ENCODE measurements around the gene ZMYM5.
A peak's percentile ranks its signal among the peaks of the same experiment; 100 is the strongest.
"Not testable (repeated sequence)": the region's sequence is repeated elsewhere in the genome, so short reads cannot be mapped to it uniquely, and the experiment has no call there.

The ZMYM5 gene

GRCh38 chr13:19822673-19823072 is 40.8 kb downstream of the ZMYM5 start:
- TF ChIP-seq CTCF (IDR thresholded peaks at IDR 0.05; ENCODE audit: low read depth, low read length, missing control alignments): no peak
- DNase-seq (ENCODE audit: extremely low read depth, low read depth): no peak
- no peak overlapping the region for H3K4me3 ChIP-seq (replicated peaks; ENCODE audit: low read depth, low read length)

GRCh38 chr13:19818223-19818842 is 45.1 kb downstream of the ZMYM5 start:
- TF ChIP-seq CTCF (IDR thresholded peaks at IDR 0.05; ENCODE audit: low read depth, low read length, missing control alignments): peak; percentile 70
- H3K4me3 ChIP-seq (replicated peaks; ENCODE audit: low read depth, low read length): no peak overlapping the region
- DNase-seq (ENCODE audit: extremely low read depth, low read depth): no peak

- DNase-seq (ENCODE audit: extremely low read depth, low read depth): no peak
- TF ChIP-seq CTCF (IDR thresholded peaks at IDR 0.05; ENCODE audit: low read depth, low read length, missing control alignments): no peak
- no peak overlapping the region for H3K4me3 ChIP-seq (replicated peaks; ENCODE audit: low read depth, low read length)
These were observed 45.8 kb downstream of the ZMYM5 start for GRCh38 chr13:19817510-19818158.

- no peak for TF ChIP-seq CTCF (IDR thresholded peaks at IDR 0.05; ENCODE audit: low read depth, low read length, missing control alignments)
- DNase-seq (ENCODE audit: extremely low read depth, low read depth): no peak
- H3K4me3 ChIP-seq (replicated peaks; ENCODE audit: low read depth, low read length): no peak overlapping the region
These were observed 46.3 kb downstream of the ZMYM5 start for GRCh38 chr13:19817106-19817505.

GRCh38 chr13:19815842-19816241 is 47.6 kb downstream of the ZMYM5 start:
- DNase-seq (ENCODE audit: extremely low read depth, low read depth); H3K4me3 ChIP-seq (replicated peaks; ENCODE audit: low read depth, low read length): not testable (repeated sequence)

GRCh38 chr13:19810996-19811881 is 52.2 kb downstream of the ZMYM5 start:
- DNase-seq (ENCODE audit: extremely low read depth, low read depth): no peak
- no peak overlapping the region for H3K4me3 ChIP-seq (replicated peaks; ENCODE audit: low read depth, low read length)
- no peak for TF ChIP-seq CTCF (IDR thresholded peaks at IDR 0.05; ENCODE audit: low read depth, low read length, missing control alignments)

- no peak for TF ChIP-seq CTCF (IDR thresholded peaks at IDR 0.05; ENCODE audit: low read depth, low read length, missing control alignments)
- DNase-seq (ENCODE audit: extremely low read depth, low read depth): no peak
- no peak overlapping the region for H3K4me3 ChIP-seq (replicated peaks; ENCODE audit: low read depth, low read length)
These were observed 53.3 kb downstream of the ZMYM5 start for GRCh38 chr13:19810151-19810550.
